Measurements from ENCODE around the gene CDCA5.

The CDCA5 gene

DNA sequence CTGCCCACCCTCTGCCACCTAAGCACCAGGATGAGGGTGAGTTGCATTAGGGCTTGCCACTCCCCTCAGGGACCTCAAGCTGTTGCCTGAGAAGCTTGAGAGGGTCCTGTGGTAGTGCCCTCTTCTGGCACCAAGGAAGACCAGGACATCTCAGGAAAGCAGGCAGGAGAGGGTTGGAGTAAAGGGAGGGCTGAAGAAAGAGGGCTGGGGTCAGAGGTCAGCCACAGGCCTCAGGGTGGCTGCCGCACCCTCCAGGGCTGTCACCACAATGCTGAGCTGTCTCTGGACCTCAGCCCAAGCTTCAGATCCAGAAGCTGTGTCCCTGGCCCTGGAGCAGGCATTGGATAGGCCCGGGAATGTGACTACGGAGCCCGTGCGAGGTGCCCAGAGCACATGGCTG is 38.8 kb downstream of the CDCA5 start:
- no peak overlapping the region for H3K4me3 ChIP-seq (ENCODE audit: control insufficient read depth, low read depth, low read length)
- DNase-seq (ENCODE audit: low read depth): no peak
- TF ChIP-seq, protein P1, sequence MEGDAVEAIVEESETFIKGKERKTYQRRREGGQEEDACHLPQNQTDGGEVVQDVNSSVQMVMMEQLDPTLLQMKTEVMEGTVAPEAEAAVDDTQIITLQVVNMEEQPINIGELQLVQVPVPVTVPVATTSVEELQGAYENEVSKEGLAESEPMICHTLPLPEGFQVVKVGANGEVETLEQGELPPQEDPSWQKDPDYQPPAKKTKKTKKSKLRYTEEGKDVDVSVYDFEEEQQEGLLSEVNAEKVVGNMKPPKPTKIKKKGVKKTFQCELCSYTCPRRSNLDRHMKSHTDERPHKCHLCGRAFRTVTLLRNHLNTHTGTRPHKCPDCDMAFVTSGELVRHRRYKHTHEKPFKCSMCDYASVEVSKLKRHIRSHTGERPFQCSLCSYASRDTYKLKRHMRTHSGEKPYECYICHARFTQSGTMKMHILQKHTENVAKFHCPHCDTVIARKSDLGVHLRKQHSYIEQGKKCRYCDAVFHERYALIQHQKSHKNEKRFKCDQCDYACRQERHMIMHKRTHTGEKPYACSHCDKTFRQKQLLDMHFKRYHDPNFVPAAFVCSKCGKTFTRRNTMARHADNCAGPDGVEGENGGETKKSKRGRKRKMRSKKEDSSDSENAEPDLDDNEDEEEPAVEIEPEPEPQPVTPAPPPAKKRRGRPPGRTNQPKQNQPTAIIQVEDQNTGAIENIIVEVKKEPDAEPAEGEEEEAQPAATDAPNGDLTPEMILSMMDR (IDR thresholded peaks at IDR 0.05; ENCODE audit: control insufficient read depth, insufficient read depth, low read depth, low read length, missing control alignments): no peak

DNA sequence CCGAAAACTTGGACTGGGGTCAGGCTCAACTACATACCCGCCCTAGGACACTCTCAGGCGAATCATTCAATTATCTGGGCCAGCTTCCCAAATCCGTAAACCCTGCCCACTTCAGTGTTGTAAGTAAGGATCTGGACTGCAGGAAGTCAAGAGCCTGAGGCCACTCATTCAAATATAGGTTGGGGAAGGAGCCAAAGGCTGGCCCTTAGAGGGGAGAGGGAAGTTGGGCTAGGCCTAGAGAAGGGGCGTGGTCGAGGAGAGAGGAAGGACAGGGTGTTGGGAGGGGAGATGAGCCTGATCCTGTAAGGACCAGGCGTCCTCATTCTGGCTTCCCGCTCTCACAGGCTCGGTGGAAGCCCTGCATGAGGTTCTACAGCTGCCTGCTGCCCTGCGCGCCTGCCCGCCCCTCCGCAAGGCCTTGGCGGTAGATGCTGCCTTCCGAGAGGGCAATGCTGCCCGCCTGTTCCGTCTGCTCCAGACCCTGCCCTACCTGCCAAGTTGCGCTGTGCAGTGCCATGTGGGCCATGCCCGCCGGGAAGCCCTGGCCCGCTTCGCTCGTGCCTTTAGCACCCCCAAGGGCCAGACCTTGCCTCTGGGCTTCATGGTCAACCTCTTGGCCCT is 39.8 kb downstream of the CDCA5 start:
- TF ChIP-seq, protein P1 (IDR thresholded peaks at IDR 0.05; ENCODE audit: control insufficient read depth, insufficient read depth, low read depth, low read length, missing control alignments): no peak
- no peak overlapping the region for H3K4me3 ChIP-seq (ENCODE audit: control insufficient read depth, low read depth, low read length)
- DNase-seq (ENCODE audit: low read depth): peak; percentile 5

DNA sequence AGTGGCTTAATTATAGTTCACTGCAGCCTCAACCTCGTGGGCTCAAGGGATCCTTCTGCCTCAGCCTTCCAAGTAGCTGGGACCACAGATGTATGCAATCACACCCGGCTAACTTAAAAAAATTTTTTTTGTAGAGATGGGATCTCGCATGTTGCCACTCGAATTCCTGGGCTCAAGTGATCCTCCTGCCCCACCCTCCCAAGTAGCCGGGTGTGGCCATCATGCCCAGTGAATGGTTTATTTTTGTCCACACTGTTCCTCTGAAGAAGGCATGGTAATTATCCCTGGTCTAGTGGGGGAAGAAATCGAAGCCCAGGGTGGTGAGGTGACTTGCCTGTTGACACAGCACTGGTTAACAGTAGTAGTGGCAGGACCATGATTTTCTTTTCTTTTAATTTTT is 40.9 kb downstream of the CDCA5 start:
- TF ChIP-seq, protein P1 (IDR thresholded peaks at IDR 0.05; ENCODE audit: control insufficient read depth, insufficient read depth, low read depth, low read length, missing control alignments): no peak
- H3K4me3 ChIP-seq (ENCODE audit: control insufficient read depth, low read depth, low read length): no peak overlapping the region
- no peak for DNase-seq (ENCODE audit: low read depth)

DNA sequence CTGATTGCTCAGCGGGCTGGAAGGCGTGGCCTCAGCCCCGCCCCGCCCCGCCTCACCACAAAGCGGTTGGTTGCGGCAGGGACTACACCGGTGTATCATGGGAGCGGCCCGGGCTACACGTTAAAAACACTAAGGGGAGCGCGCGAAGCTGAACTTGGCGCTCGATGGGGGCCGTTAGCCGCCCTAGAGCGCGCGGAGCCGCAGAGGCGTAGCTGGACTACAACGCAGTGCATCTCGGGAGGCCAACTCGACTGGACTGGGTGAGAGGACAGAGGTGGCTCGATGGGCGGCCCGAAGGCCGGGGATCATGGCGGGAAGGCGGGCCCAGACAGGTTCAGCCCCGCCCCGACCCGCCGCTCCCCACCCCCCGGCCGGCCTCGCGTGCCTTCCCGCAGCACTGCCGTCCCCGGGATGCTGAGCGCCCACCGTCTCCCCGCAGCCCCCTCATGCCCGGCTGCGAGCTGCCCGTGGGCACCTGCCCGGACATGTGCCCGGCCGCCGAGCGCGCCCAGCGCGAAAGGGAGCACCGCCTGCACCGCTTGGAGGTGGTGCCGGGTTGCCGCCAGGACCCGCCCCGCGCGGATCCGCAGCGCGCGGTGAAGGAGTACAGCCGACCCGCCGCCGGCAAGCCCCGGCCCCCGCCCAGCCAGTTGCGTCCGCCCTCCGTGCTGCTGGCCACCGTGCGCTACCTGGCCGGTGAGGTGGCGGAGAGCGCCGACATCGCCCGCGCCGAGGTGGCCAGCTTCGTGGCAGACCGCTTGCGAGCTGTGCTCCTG is 42.8 kb downstream of the CDCA5 start, which contains the start of gene SAC3D1:
TSS of gene SAC3D1 (plus strand) at position 364 of the 776 bp plus-strand sequence. CDS start at position 447, 83 bp downstream.
- TF ChIP-seq, protein P1 (IDR thresholded peaks at IDR 0.05; ENCODE audit: control insufficient read depth, insufficient read depth, low read depth, low read length, missing control alignments): no peak
- peak within 1 kb of the TSS; percentile 69 for H3K4me3 ChIP-seq (ENCODE audit: control insufficient read depth, low read depth, low read length)
- DNase-seq (ENCODE audit: low read depth): peak; percentile 64

DNA sequence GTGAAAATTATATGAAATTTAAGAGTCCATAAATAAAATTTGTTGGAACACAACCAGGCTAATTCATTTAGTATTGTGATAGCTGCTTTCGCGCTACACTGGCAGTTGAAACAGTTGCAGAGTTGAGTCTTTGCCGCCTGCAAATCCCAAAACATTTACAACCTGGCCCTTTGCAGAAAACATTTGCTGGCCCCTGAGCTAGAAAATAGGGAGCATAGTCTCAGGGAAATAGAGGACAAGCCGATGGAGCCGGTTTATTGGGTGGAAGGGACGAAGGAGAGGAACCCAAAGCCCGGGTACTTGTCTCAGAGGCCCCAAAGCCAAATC is 43.4 kb downstream of the CDCA5 start:
- TF ChIP-seq, protein P1 (IDR thresholded peaks at IDR 0.05; ENCODE audit: control insufficient read depth, insufficient read depth, low read depth, low read length, missing control alignments): no peak
- peak overlapping the region; percentile 69 for H3K4me3 ChIP-seq (ENCODE audit: control insufficient read depth, low read depth, low read length)
- DNase-seq (ENCODE audit: low read depth): no peak

DNA sequence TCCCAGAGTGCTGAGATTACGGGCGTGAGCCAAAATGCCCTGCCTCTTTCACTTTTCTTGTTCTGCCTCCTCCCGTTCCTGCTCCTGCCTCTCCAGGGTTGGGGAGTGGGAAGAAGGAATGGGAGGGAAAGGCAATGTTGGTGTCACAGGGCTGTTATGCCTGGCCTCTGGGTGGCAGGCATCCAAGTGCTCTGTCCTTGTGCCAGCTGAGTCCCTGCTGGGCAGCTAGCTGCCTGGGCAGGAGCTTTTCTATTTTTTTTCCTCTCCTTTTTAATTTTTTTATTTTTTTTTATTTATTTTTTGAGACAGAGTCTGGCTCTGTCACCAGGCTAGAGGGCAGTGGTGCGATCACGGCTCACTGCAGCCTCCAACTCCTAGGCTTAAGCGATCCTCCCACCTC is 46.9 kb downstream of the CDCA5 start:
- TF ChIP-seq, protein P1 (IDR thresholded peaks at IDR 0.05; ENCODE audit: control insufficient read depth, insufficient read depth, low read depth, low read length, missing control alignments): no peak
- H3K4me3 ChIP-seq (ENCODE audit: control insufficient read depth, low read depth, low read length): no peak overlapping the region
- DNase-seq (ENCODE audit: low read depth): no peak
